Activated B cell treated with CpG ODN at 0.5 μM for 24 hours (primary cell): Measurements from ENCODE around the gene SLC66A1. TPM values are rescaled to one million over a fixed set of nuclear protein-coding genes. Genes with fewer than 3 reads are reported as not detected.

ENCODE experiments used
- ATAC-seq: fragments of 200-7000 bp; cut with Tn5 transposase; one replicate; pipeline ENCODE4 v1.10.0; 2021; ENCODE audit warnings: low read depth, mild to moderate bottlenecking, moderate library complexity
- CTCF ChIA-PET: fragments of 350-600 bp; sonication (Branson Sonifier 250); formaldehyde crosslinking; loops from one replicate; lab custom pipeline; 2021; ENCODE audit warnings: antibody characterized with exemption; lab: Charles Lee
- POLR2A ChIA-PET: fragments of 350-600 bp; sonication (Branson Sonifier 250); formaldehyde crosslinking; loops from one replicate; lab custom pipeline; 2021; ENCODE audit warnings: antibody characterized with exemption; lab: Charles Lee
- DNase-seq: peaks from one replicate; pipeline ENCODE4 v3.0.0; 2022
- H3K27ac Mint-ChIP-seq: one replicate; pipeline ENCODE4 v1.8.0; 2020; ENCODE audit warnings: mixed read lengths
- H3K27me3 Mint-ChIP-seq: one replicate; pipeline ENCODE4 v1.8.0; 2021; ENCODE audit warnings: mixed read lengths
- H3K36me3 Mint-ChIP-seq: one replicate; pipeline ENCODE4 v1.8.0; 2021; ENCODE audit warnings: low read depth, mixed read lengths
- H3K4me1 Mint-ChIP-seq: one replicate; pipeline ENCODE4 v1.8.0; 2021; ENCODE audit warnings: mixed read lengths
- H3K4me3 Mint-ChIP-seq: one replicate; pipeline ENCODE4 v1.8.0; 2020; ENCODE audit warnings: mild to moderate bottlenecking, mixed read lengths
- H3K9me3 Mint-ChIP-seq: one replicate; pipeline ENCODE4 v1.8.0; 2020; ENCODE audit warnings: mixed read lengths
- intact Hi-C: fragments of 100-400 bp; cut with micrococcal nuclease; formaldehyde crosslinking; loops from one replicate; pipeline ENCODE4 v1.15.1; 2024
- total RNA-seq: library from RNA; stranded (reverse); gene quantifications from 2 replicates; pipeline ENCODE4 v1.2.3, GENCODE V29; 2022
- TF ChIP-seq, protein P1 (sequence below): fragments of 200-600 bp; IDR thresholded peaks from one replicate; pipeline ENCODE4 v1.8.0; 2022; ENCODE audit warnings: antibody characterized with exemption, mild to moderate bottlenecking

The SLC66A1 gene
- total RNA-seq, 1 donor from 2014 or later, result 11.9 TPM

DNA sequence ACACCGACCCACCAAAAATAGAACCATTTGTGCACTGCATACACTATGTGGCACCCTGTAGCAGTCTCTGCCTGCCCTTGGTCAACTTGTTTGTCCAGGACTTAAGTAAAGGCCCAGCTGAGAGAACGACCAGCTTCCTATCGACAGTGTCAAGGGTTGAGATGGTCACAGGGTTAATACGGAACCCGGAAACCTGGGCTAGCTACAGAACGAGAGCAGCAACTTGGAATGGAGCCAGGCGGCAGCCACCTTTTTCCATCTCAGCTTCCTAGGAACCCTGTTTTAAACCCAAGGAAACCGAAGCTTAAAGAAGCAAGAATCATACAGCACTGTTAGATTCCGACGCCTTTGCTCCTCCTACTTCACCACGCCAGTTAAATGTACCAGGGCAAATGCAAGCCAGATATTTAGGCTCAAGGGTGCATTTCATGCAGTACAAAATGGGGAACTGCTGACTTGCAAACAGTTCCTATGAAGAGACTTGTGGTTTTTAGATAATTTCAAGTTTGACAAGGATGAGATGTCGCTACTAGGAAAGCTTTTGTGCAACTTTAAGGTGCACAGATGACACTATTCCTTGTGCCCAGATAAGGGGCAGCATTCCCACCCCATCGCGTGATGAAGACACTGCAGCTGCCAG lies 35.5 kb downstream of the SLC66A1 start:
- CTCF ChIA-PET, result interaction anchor here (1.5 kb wide), 1 partner anchor 234 kb away, joined by 3 read pairs; no protein-coding TSS in a partner anchor

GRCh38 chr1:19348441-19349198 lies 36.5 kb downstream of the SLC66A1 start:
- intact Hi-C loops, result loop anchor here (10.0 kb wide), 1 partner anchor 46 kb away; no protein-coding TSS in a partner anchor
- ChIA-PET POLR2A (no interaction called here), CTCF (interaction anchor here (1.0 kb wide), 1 partner anchor 42 kb away, joined by 3 read pairs; no protein-coding TSS in a partner anchor)
- Mint-ChIP-seq H3K4me3 (no peak overlapping the region), H3K36me3 (peaks cover 77% of the 10 kb centered on the region), H3K4me1 (peaks cover 11% of the 10 kb centered on the region), H3K27me3 (no peaks in the 10 kb centered on the region), H3K9me3 (no peaks in the 10 kb centered on the region), H3K27ac (no peak overlapping the region)
- no peak for DNase-seq
- ATAC-seq, result no peak
- TF ChIP-seq, protein P1, sequence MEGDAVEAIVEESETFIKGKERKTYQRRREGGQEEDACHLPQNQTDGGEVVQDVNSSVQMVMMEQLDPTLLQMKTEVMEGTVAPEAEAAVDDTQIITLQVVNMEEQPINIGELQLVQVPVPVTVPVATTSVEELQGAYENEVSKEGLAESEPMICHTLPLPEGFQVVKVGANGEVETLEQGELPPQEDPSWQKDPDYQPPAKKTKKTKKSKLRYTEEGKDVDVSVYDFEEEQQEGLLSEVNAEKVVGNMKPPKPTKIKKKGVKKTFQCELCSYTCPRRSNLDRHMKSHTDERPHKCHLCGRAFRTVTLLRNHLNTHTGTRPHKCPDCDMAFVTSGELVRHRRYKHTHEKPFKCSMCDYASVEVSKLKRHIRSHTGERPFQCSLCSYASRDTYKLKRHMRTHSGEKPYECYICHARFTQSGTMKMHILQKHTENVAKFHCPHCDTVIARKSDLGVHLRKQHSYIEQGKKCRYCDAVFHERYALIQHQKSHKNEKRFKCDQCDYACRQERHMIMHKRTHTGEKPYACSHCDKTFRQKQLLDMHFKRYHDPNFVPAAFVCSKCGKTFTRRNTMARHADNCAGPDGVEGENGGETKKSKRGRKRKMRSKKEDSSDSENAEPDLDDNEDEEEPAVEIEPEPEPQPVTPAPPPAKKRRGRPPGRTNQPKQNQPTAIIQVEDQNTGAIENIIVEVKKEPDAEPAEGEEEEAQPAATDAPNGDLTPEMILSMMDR, result no peak

More for the DNA sequence above, 35.5 kb downstream of the SLC66A1 start:
- no peak for ATAC-seq
- Mint-ChIP-seq H3K36me3 (peaks cover 77% of the 10 kb centered on the region), H3K9me3 (no peaks in the 10 kb centered on the region), H3K27ac (no peak overlapping the region), H3K4me3 (no peak overlapping the region), H3K4me1 (peaks cover 11% of the 10 kb centered on the region), H3K27me3 (no peaks in the 10 kb centered on the region)
- TF ChIP-seq, protein P1, result no peak
- POLR2A ChIA-PET, result no interaction called here
- intact Hi-C loops, result loop anchor here (10.0 kb wide), 1 partner anchor 47 kb away; no protein-coding TSS in a partner anchor
- DNase-seq, result no peak

GRCh38 chr1:19349999-19350398 lies 37.9 kb downstream of the SLC66A1 start:
- peaks cover 79% of the 10 kb centered on the region for H3K36me3 Mint-ChIP-seq
- ChIA-PET CTCF (no interaction called here), POLR2A (no interaction called here)
- H3K27ac Mint-ChIP-seq, result no peak overlapping the region
- H3K27me3 Mint-ChIP-seq, result no peaks in the 10 kb centered on the region
- intact Hi-C loops, result loop anchor here (10.0 kb wide), 1 partner anchor 45 kb away; no protein-coding TSS in a partner anchor
- DNase-seq, result no peak
- ATAC-seq, result no peak
- no peak overlapping the region for H3K4me3 Mint-ChIP-seq
- TF ChIP-seq, protein P1, result no peak
- no peaks in the 10 kb centered on the region for H3K9me3 Mint-ChIP-seq
- peaks cover 11% of the 10 kb centered on the region for H3K4me1 Mint-ChIP-seq

DNA sequence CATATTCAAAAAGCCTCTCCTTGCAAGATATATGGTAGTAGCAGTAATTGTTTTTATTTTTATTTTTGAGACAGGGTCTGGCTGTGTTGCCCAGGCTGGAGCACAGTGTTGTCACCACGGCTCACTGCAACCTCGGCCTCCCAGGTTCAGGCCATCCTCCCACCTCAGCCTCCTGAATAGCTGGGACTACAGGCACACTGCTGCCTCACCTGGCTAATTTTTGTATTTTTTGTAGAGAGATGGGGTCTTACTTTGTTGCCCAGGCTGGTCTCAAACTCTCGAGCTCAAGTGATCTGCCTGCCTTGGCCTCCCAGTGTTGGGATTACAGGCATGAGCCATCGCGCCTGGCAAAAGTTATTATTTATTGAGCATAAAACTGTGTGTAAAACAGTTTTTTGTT lies 38.4 kb downstream of the SLC66A1 start:
- ATAC-seq, result no peak
- Mint-ChIP-seq H3K27me3 (no peaks in the 10 kb centered on the region), H3K4me1 (peaks cover 11% of the 10 kb centered on the region), H3K27ac (no peak overlapping the region), H3K36me3 (peaks cover 81% of the 10 kb centered on the region), H3K4me3 (no peak overlapping the region), H3K9me3 (no peaks in the 10 kb centered on the region)
- TF ChIP-seq, protein P1, result no peak
- ChIA-PET POLR2A (no interaction called here), CTCF (interaction anchor here (0.6 kb wide), 1 partner anchor 89 kb away, joined by 3 read pairs; no protein-coding TSS in a partner anchor)
- DNase-seq, result no peak
- intact Hi-C loops, result no loop called here

- Mint-ChIP-seq H3K27ac (no peak overlapping the region), H3K9me3 (no peaks in the 10 kb centered on the region), H3K36me3 (peaks cover 86% of the 10 kb centered on the region), H3K4me3 (no peak overlapping the region), H3K27me3 (no peaks in the 10 kb centered on the region), H3K4me1 (peaks cover 11% of the 10 kb centered on the region)
- TF ChIP-seq, protein P1, result no peak
- ChIA-PET CTCF (no interaction called here), POLR2A (no interaction called here)
- intact Hi-C loops, result no loop called here
- no peak for DNase-seq
- no peak for ATAC-seq
Observed at GRCh38 chr1:19351873-19352272, 39.7 kb downstream of the SLC66A1 start.
